Sigmoid colon (tissue), 7 donors: ENCODE results near the gene CLTCL1. TPM values are rescaled to one million over a fixed set of nuclear protein-coding genes. Genes with fewer than 3 reads are reported as not detected.

ENCODE experiments used
- DNase-seq: peaks from one replicate; pipeline ENCODE4 v3.0.0-alpha.2; 2019
- H3K27ac ChIP-seq, 4 donors: fragments of 200-600 bp; sonication (generic); one replicate each; pipeline ENCODE4 v1.5.1; 2016 to 2019; ENCODE audit warnings: mild to moderate bottlenecking in 1 of 4
- H3K27me3 ChIP-seq, 3 donors: fragments of 200-600 bp; sonication (generic); one replicate each; pipeline ENCODE4 v1.5.1; 2019; ENCODE audit warnings: mild to moderate bottlenecking in 1 of 3
- H3K36me3 ChIP-seq, 4 donors: fragments of 200-600 bp; sonication (generic); one replicate each; pipeline ENCODE4 v1.5.1; 2016 to 2019
- H3K4me1 ChIP-seq, 4 donors: fragments of 200-600 bp; sonication (generic); one replicate each; pipeline ENCODE4 v1.5.1; 2017 to 2019
- H3K4me3 ChIP-seq, 4 donors: fragments of 200-600 bp; sonication (generic); one replicate each; pipeline ENCODE4 v1.5.1; 2017 to 2019; ENCODE audit warnings: mild to moderate bottlenecking in 2 of 4, moderate library complexity in 1 of 4
- H3K9me3 ChIP-seq, 4 donors: fragments of 200-600 bp in 3 of 4; sonication (generic) in 3 of 4; one replicate each; pipeline versions ENCODE4 v1.5.1 to v1.6.1; 2013 to 2019
- CTCF ChIP-seq, 4 experiments: fragments of 450-650 bp in 3 of 4; fragments of 200-600 bp in 1 of 4; IDR thresholded peaks; one replicate each; pipeline ENCODE4 v1.5.1; 2016 to 2019; ENCODE audit warnings: antibody characterized with exemption in 4 of 4, mild to moderate bottlenecking in 3 of 4, moderate library complexity in 2 of 4
- EP300 ChIP-seq, 4 donors: sonication (generic); formaldehyde crosslinking; IDR thresholded peaks; one replicate each; pipeline ENCODE4 v1.6.1; 2017; ENCODE audit warnings: antibody characterized with exemption in 4 of 4
- POLR2A ChIP-seq, 2 donors: fragments of 450-650 bp; IDR thresholded peaks; one replicate each; pipeline ENCODE4 v1.6.1; 2016; ENCODE audit warnings: antibody characterized with exemption in 2 of 2, mild to moderate bottlenecking in 2 of 2, moderate library complexity in 2 of 2
- POLR2AphosphoS5 ChIP-seq, 4 donors: sonication (generic); formaldehyde crosslinking; IDR thresholded peaks; one replicate each; pipeline ENCODE4 v1.6.1; 2017; ENCODE audit warnings: antibody characterized with exemption in 4 of 4
- WGBS, 2 donors: extraction: QIAGEN DNeasy Blood & Tissue Kit; methylation state at CpG; one replicate each; pipeline ENCODE4 v1.1.7; 2013; 5-methylcytosine and 5-hydroxymethylcytosine counted together
- intact Hi-C: fragments of 100-400 bp; cut with DNase I; formaldehyde crosslinking; loops from one replicate; pipeline ENCODE4 v1.15.1; 2023
- polyA plus RNA-seq, 3 donors: library from polyadenylated mRNA; stranded (reverse); fragments of 200-250 nt; gene quantifications; one replicate each; pipeline ENCODE4 v1.2.3, GENCODE V29; 2013
- total RNA-seq, 4 donors: library from RNA; depleted of rRNA; stranded (reverse); fragments of >200 nt; gene quantifications; one replicate each; pipeline ENCODE4 v1.1.0, GENCODE V29; 2016
- donor health status: healthy with polysubstance abuse.
- donor health status: Bipolar disorder and iron deficiency.
- donor health status: healthy.

The CLTCL1 gene
- total and polyA plus RNA-seq, 7 donors = 0.92 to 5.0 (median 2.4) TPM

DNA sequence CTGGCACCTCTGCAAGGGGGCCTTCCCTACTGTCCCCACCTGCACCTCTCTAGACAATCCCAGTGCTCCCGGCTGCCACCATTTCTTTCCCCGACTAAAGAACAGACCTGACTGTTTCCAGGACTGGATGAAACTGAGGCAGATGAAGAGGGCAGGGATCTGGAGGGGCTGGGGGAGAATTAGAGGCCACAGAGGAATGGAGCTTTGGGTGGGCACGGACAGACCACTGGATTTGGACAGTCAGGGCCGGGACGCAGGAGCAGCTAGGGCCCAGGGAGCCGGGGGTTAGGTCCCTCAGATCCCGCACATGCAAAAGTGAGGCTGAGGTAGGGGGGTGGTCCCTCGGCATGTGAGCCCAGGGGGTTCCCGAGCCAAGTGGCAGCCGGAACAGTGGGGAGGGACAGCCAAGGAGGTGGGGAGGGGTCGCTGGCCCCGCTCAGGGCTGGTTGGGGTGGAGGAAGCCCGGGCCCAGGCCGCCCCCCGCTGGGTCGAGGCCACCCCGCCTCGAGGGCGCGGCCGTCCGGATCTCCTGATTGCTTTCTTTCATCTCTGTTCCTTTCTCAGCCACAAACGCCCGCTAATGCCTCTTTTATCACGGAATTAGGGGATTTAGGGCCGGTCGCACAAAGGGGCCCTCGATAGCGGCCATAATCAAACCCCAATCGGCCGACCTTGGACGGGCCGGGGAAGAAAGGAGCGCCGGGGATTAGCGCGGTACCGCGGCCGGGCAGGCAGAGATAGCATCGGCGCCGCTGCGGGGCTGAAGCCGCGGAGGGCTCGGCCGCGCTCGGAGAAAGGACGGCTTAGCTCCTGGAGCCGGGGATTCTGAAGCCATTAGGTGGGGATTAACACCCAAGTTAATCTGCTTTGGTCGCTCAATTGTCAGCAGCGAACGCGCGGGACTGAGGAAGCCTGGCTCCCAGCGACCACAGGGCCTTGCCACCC is 122.2 kb downstream of the CLTCL1 start:
- Histone ChIP-seq H3K27ac (peak overlapping the region in 1 of 4 donors; percentile 6), H3K27me3 (peaks cover 7 to 50% (median 37%) of the 10 kb centered on the region in 3 donors), H3K4me3 (peak overlapping the region in 3 of 4 donors; percentile 20 to 40 (median 21)), H3K36me3 (no peaks in the 10 kb centered on the region), H3K9me3 (no peaks in the 10 kb centered on the region), H3K4me1 (peaks cover 0 to 47% (median 44%) of the 10 kb centered on the region in 4 donors)
- WGBS, 2 donors = 5 to 7% methylated on average over 58 of the region's 58 CpGs
- no peak for DNase-seq
- TF ChIP-seq POLR2A (IDR thresholded peaks at IDR 0.05) = no peak
- TF ChIP-seq CTCF (IDR thresholded peaks at IDR 0.05) = no peak
- intact Hi-C loops = no loop called here

GRCh38 chr22:19168088-19168890 is 123.2 kb downstream of the CLTCL1 start:
- H3K27ac ChIP-seq = no peak overlapping the region
- no peak for TF ChIP-seq CTCF (IDR thresholded peaks at IDR 0.05)
- no peak for TF ChIP-seq POLR2AphosphoS5 (IDR thresholded peaks at IDR 0.05)
- TF ChIP-seq EP300 (IDR thresholded peaks at IDR 0.05) = no peak
- no peak for TF ChIP-seq POLR2A (IDR thresholded peaks at IDR 0.05)
- 23 to 59% methylated on average over 17 of the region's 17 CpGs for WGBS, 2 donors
- intact Hi-C loops = no loop called here
- peaks cover 7 to 59% (median 37%) of the 10 kb centered on the region in 3 donors for H3K27me3 ChIP-seq
- no peak overlapping the region for H3K4me3 ChIP-seq
- no peaks in the 10 kb centered on the region for H3K36me3 ChIP-seq
- peaks cover 0 to 37% (median 35%) of the 10 kb centered on the region in 4 donors for H3K4me1 ChIP-seq
- no peaks in the 10 kb centered on the region for H3K9me3 ChIP-seq
- no peak for DNase-seq

- Histone ChIP-seq H3K4me1 (peaks cover 0 to 27% (median 25%) of the 10 kb centered on the region in 4 donors), H3K4me3 (no peak overlapping the region), H3K27ac (no peak overlapping the region), H3K9me3 (no peaks in the 10 kb centered on the region), H3K36me3 (no peaks in the 10 kb centered on the region), H3K27me3 (peaks cover 7 to 63% (median 41%) of the 10 kb centered on the region in 3 donors)
- intact Hi-C loops = no loop called here
- WGBS, 2 donors = 75 to 80% methylated on average over 13 of the region's 13 CpGs
- no peak for DNase-seq
- TF ChIP-seq POLR2AphosphoS5 (IDR thresholded peaks at IDR 0.05) (no peak), POLR2A (IDR thresholded peaks at IDR 0.05) (no peak), CTCF (IDR thresholded peaks at IDR 0.05) (no peak), EP300 (IDR thresholded peaks at IDR 0.05) (no peak)
Observed at GRCh38 chr22:19167106-19167869, 124.2 kb downstream of the CLTCL1 start.

DNA sequence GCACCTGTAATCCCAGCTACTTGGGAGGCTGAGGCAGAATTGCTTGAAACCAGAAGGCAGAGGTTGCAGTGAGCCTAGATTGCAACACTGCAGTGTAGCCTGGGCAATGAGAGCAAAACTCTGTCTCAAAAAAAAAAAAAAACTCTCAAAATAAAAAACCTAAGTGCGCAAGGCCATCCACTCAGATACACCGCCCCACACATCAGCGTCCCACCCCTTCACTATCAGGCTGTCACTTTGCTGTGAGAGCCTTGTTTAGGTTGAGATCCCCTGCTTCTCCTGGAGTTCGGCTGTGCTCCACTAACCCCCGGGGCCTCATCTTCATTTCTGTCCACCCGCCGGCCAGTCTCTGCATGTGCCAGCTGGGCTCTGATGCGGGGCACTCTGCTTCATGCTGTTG is 125.1 kb downstream of the CLTCL1 start:
- no peaks in the 10 kb centered on the region for H3K9me3 ChIP-seq
- no peaks in the 10 kb centered on the region for H3K36me3 ChIP-seq
- H3K27me3 ChIP-seq = peaks cover 7 to 68% (median 41%) of the 10 kb centered on the region in 3 donors
- TF ChIP-seq POLR2AphosphoS5 (IDR thresholded peaks at IDR 0.05) (no peak), EP300 (IDR thresholded peaks at IDR 0.05) (no peak), CTCF (IDR thresholded peaks at IDR 0.05) (no peak), POLR2A (IDR thresholded peaks at IDR 0.05) (no peak)
- H3K27ac ChIP-seq = no peak overlapping the region
- WGBS, 2 donors = 83 to 86% methylated on average over 8 of the region's 8 CpGs
- H3K4me3 ChIP-seq = no peak overlapping the region
- H3K4me1 ChIP-seq = peaks cover 0 to 21% (median 21%) of the 10 kb centered on the region in 4 donors
- DNase-seq = no peak
- intact Hi-C loops = no loop called here
